Measurements from ENCODE around the gene MGLL. TPM values are rescaled to one million over a fixed set of nuclear protein-coding genes. Genes with fewer than 3 reads are reported as not detected.
A peak's percentile ranks its signal among the peaks of the same experiment; 100 is the strongest.
"Not testable (repeated sequence)": the region's sequence is repeated elsewhere in the genome, so short reads cannot be mapped to it uniquely, and the experiment has no call there.

Gene MGLL
- total RNA-seq, 2 experiments from 2014 or later, result 1.5 to 1.7 TPM

GRCh38 chr3:127690823-127691452 is 131.4 kb downstream of the MGLL start:
- H3K9me3 Mint-ChIP-seq, result no peaks in the 10 kb centered on the region
- no peaks in the 10 kb centered on the region for H3K4me1 Mint-ChIP-seq
- ChIA-PET POLR2A (interaction anchor here (1.2 kb wide), 1 partner anchor 18 kb away, joined by 4 read pairs; no protein-coding TSS in a partner anchor), CTCF (interaction anchor here (0.8 to 0.9 kb wide), 2 partner anchors 116 to 140 kb away, joined by 3 read pairs; no protein-coding TSS in a partner anchor)
- H3K36me3 Mint-ChIP-seq (ENCODE audit: low read depth), result no peaks in the 10 kb centered on the region
- DNase-seq, result no peak
- H3K27me3 Mint-ChIP-seq, result no peaks in the 10 kb centered on the region
- H3K4me3 Mint-ChIP-seq, result no peak overlapping the region
- H3K27ac Mint-ChIP-seq, result no peak overlapping the region

- Mint-ChIP-seq H3K27ac (no peak overlapping the region), H3K27me3 (no peaks in the 10 kb centered on the region), H3K4me1 (no peaks in the 10 kb centered on the region), H3K4me3 (no peak overlapping the region), H3K9me3 (no peaks in the 10 kb centered on the region), H3K36me3 (ENCODE audit: low read depth) (no peaks in the 10 kb centered on the region)
- ChIA-PET POLR2A (interaction anchor here (1.2 kb wide), 1 partner anchor 17 kb away, joined by 4 read pairs; no protein-coding TSS in a partner anchor), CTCF (no interaction called here)
- DNase-seq, result no peak
Measured at GRCh38 chr3:127690106-127690505, 132.2 kb downstream of the MGLL start.

DNA sequence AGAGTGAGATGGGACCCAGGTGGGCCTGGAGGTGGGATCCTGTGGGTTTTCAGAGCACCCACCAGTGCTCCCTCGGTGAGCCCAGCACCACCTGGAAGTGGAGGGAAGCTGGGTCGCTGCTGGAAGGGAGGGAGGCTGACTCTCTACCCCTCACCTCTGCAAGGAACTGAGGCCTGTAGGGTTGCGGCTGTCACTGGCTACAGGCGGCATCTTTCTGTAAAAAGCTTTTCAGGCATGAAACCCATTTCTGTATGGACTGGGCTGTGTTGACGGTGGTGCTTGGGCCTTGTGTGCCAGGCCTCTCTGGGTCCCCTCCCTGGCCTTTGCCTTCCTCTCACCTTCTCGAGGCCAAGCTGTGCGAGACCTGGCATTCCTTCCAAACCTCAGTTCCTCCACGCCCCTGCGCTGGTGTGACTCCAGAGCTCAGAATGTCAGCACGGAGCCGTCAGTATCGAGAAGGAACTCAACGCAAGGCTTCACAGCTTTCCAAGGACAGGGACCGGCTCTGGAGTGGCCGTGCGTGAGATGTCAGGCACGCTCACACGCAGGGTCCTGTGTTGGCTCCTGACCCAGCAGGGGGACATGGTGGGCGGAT is 133.0 kb downstream of the MGLL start:
- Mint-ChIP-seq H3K4me1 (no peaks in the 10 kb centered on the region), H3K27ac (no peak overlapping the region), H3K9me3 (no peaks in the 10 kb centered on the region), H3K36me3 (ENCODE audit: low read depth) (no peaks in the 10 kb centered on the region), H3K27me3 (no peaks in the 10 kb centered on the region), H3K4me3 (no peak overlapping the region)
- no peak for DNase-seq
- POLR2A ChIA-PET, result no interaction called here
- CTCF ChIA-PET, result interaction anchor here (1.1 to 1.4 kb wide), 2 partner anchors 115 to 144 kb away, joined by 3 to 5 read pairs; no protein-coding TSS in a partner anchor

DNA sequence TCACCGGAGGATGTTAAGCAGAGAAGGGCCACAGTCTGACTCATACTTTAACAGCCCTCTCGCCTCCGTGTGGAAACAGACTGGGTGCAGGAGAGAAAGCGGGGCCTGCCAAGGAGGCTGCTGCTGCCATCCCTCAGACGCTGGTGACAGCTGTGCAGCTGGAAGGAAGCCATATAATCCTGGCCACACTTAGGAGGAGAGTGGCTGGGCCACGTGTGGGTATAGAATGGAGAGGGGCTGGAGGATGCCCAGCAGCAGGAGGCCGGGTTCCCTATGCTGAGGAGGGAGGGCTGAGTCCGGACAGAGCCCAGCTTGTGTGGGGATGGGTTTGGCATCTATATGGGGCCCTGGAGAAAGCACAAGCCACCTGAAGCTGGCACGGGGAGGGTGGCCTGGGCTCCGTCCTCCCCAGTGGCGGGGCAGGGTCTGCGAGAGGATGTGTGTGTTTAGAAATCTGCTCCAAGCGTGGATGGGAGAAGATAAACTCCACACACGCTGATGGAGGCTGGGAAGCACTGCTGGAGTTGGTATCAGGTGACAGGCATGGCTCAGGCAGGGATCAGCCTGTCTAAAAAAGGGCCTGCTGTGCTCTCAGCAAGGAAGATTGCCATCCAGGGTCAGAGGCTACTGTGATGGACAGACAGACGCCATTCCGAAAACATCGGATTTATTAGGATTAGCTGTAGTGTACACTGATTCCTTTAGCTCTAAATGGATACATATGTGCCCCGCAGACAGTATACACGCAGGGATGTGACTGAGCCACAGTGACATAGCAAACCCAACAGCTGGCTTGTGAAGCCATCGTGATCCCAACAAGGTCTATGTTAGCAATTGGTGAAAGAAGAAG is 133.7 kb downstream of the MGLL start:
- Mint-ChIP-seq H3K9me3 (no peaks in the 10 kb centered on the region), H3K36me3 (ENCODE audit: low read depth) (no peaks in the 10 kb centered on the region), H3K4me1 (no peaks in the 10 kb centered on the region), H3K27me3 (peaks cover 1% of the 10 kb centered on the region), H3K4me3 (no peak overlapping the region), H3K27ac (no peak overlapping the region)
- DNase-seq, result no peak
- ChIA-PET POLR2A (no interaction called here), CTCF (interaction anchor here (1.1 to 1.4 kb wide), 2 partner anchors 114 to 144 kb away, joined by 3 to 5 read pairs; no protein-coding TSS in a partner anchor)

- CTCF ChIA-PET, result interaction anchor here (1.4 kb wide), 1 partner anchor 143 kb away, joined by 3 read pairs; no protein-coding TSS in a partner anchor
- Mint-ChIP-seq H3K27ac (no peak overlapping the region), H3K9me3 (no peaks in the 10 kb centered on the region)
Measured at GRCh38 chr3:127688022-127688415, 134.3 kb downstream of the MGLL start.

GRCh38 chr3:127687228-127687737 is 135.0 kb downstream of the MGLL start:
- no peaks in the 10 kb centered on the region for H3K9me3 Mint-ChIP-seq
- no peaks in the 10 kb centered on the region for H3K36me3 Mint-ChIP-seq (ENCODE audit: low read depth)
- no peak overlapping the region for H3K4me3 Mint-ChIP-seq
- CTCF ChIA-PET, result no interaction called here
- DNase-seq, result no peak
- POLR2A ChIA-PET, result no interaction called here
- no peak overlapping the region for H3K27ac Mint-ChIP-seq
- H3K4me1 Mint-ChIP-seq, result no peaks in the 10 kb centered on the region
- H3K27me3 Mint-ChIP-seq, result peaks cover 1% of the 10 kb centered on the region

More at GRCh38 chr3:127688022-127688415, 134.3 kb downstream of the MGLL start:
- POLR2A ChIA-PET, result no interaction called here
- no peak for DNase-seq
- peaks cover 1% of the 10 kb centered on the region for H3K27me3 Mint-ChIP-seq
- H3K4me1 Mint-ChIP-seq, result no peaks in the 10 kb centered on the region
- H3K4me3 Mint-ChIP-seq, result no peak overlapping the region
- no peaks in the 10 kb centered on the region for H3K36me3 Mint-ChIP-seq (ENCODE audit: low read depth)

DNA sequence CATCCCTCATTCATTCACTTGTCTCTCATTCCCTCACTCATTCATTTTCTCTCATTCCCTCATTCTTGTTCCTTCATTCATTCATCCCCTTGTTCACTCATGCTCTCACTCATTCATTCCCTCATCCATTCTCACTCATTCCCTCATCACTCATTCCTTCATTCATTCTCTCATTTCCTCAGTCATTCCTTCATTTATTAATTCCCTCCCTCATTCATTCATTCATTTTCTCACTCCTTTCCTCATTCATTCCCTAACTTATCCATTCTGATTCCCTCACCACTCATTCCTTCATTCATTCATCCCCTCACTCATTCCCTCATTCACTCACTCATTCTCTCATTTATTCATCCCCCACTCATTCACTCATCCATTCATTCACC is 135.8 kb downstream of the MGLL start:
- POLR2A ChIA-PET, result no interaction called here
- DNase-seq, result no peak
- H3K27me3 Mint-ChIP-seq, result peaks cover 1% of the 10 kb centered on the region

DNA sequence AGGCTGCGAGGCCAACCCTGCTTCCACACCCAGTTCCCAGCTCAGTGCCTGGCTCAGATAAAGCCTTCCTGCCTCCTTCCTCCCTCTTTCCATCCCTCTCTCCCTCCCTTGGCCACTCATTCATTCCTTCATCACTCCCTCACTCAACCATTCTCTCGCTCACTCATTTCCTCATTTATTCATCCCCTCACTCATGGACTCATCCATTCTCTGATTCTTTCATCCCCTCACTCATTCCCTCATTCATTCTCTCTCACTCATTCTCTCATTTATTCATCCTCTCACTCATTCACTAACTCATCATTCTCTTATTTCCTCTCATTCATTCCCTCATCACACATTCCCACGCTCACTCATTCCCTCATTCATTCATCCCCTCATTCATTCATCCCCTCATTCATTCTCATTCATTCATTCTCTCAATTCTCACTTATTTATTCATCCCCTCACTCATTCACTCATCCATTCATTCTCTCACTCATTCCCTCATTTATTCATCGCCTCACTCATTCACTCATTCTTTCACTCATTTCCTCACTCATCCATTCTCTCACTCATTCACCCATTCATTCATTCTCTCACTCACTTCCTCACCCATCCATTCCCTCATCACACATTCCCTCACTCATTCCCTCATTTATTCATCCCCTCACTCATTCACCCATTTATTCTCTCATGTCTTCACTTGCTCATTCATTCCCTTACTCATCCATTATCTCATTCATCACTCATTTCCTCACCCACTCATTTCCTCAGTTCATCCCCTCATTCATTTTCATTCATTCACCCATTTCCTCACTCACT is 136.4 kb downstream of the MGLL start:
- no peak for DNase-seq
- Mint-ChIP-seq H3K27me3 (peaks cover 1% of the 10 kb centered on the region), H3K4me3 (no peak overlapping the region), H3K36me3 (ENCODE audit: low read depth) (no peaks in the 10 kb centered on the region), H3K4me1 (no peaks in the 10 kb centered on the region), H3K9me3 (no peaks in the 10 kb centered on the region), H3K27ac (no peak overlapping the region)
- POLR2A ChIA-PET, result no interaction called here
- CTCF ChIA-PET, result no interaction called here

More for the DNA sequence above, 135.8 kb downstream of the MGLL start:
- Mint-ChIP-seq H3K27ac (no peak overlapping the region), H3K9me3 (no peaks in the 10 kb centered on the region), H3K4me3 (no peak overlapping the region), H3K4me1 (no peaks in the 10 kb centered on the region), H3K36me3 (ENCODE audit: low read depth) (no peaks in the 10 kb centered on the region)
- CTCF ChIA-PET, result no interaction called here

DNA sequence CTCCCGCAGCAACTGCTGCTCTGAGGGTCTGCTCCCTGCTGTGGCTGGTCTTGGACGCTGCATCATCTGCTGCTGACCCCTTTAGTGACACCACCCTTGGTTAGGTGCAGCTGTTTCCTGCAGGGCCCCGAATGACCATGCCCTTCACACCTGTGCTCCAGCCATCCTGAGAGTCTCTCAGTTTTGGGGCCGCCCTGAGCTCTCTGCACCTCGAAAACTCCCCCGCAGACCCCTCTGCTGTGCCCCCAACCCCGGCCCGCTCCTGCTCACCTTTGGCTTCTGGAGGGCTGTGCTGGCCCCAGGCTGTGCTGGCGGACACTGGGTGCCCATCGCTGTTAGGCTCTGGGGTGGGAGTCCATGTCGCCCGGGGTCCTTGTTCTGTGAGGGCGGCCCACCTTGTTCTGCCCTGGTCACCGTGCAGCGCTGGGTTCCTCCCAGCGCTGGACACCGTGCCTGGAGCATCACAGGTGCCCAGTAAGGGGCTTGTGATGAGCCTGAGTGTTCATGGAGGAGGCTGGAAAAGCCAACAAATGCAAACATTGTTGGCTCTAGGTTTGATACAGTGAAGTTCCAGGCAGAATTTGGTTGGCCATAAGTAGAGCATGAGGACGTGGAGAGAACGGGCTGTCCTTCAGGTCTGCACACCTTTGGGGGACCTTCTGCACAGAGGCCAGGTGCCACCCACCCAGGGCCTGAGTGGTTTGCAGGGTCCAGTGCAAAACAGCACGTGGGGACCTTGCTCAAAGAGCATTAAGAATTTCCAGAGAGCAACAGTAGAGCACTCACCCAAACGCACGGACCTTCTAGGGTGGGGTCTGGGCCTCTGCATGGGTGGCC is 137.2 kb downstream of the MGLL start:
- no peaks in the 10 kb centered on the region for H3K9me3 Mint-ChIP-seq
- peaks cover 1% of the 10 kb centered on the region for H3K27me3 Mint-ChIP-seq
- no peaks in the 10 kb centered on the region for H3K4me1 Mint-ChIP-seq
- ChIA-PET POLR2A (no interaction called here), CTCF (no interaction called here)
- H3K27ac Mint-ChIP-seq, result no peak overlapping the region
- DNase-seq, result no peak
- no peaks in the 10 kb centered on the region for H3K36me3 Mint-ChIP-seq (ENCODE audit: low read depth)
- H3K4me3 Mint-ChIP-seq, result no peak overlapping the region

DNA sequence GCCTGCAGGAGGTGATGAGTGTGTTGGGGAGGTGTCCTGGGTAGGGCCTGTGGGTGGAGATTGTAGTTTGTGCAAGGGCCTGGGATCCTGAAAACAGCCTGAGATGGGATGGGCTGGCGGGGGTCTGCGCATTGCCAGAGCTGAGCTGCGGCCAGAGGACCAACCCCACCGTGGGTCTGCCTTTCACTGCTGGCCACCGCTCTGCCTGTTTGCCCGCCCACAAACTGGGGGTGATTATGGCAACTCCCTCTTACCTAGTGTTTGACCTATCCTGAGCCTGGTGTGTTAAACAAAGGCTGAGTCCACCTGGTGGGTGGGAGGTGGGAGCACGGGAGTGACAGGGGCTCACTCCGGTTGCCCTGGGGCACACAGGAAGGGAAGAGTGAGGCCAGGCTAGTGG is 139.8 kb downstream of the MGLL start:
- DNase-seq, result peak; percentile 9
- Mint-ChIP-seq H3K9me3 (no peaks in the 10 kb centered on the region), H3K27ac (no peak overlapping the region), H3K4me1 (no peaks in the 10 kb centered on the region), H3K4me3 (no peak overlapping the region), H3K27me3 (peaks cover 1% of the 10 kb centered on the region), H3K36me3 (ENCODE audit: low read depth) (no peaks in the 10 kb centered on the region)
- ChIA-PET POLR2A (no interaction called here), CTCF (interaction anchor here (1.3 to 1.7 kb wide), 2 partner anchors 12 to 108 kb away, joined by 4 to 5 read pairs; no protein-coding TSS in a partner anchor)

DNA sequence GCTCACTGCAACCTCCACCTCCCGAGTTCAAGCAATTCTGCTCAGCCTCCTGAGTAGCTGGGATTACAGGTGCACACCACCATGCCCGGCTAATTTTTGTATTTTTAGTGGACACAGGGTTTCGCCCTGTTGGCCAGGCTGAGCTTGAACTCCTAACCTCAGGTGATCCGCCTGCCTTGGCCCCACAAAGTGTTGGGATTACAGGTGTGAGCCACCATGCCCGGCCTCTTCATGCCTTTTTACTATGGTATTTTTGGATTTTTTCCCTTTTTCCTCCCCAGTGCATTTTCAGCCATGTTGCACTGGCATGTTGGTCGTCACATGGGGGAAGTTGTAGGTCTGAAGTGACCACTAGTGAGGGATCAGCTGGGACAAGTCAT is 140.2 kb downstream of the MGLL start:
- peak; percentile 10 for DNase-seq
- H3K27ac Mint-ChIP-seq; POLR2A ChIA-PET; H3K4me1 Mint-ChIP-seq; H3K9me3 Mint-ChIP-seq; H3K36me3 Mint-ChIP-seq (ENCODE audit: low read depth); H3K4me3 Mint-ChIP-seq; H3K27me3 Mint-ChIP-seq: not testable (repeated sequence)
- CTCF ChIA-PET, result interaction anchor here (1.7 kb wide), 1 partner anchor 12 kb away, joined by 5 read pairs; no protein-coding TSS in a partner anchor

- ChIA-PET POLR2A (interaction anchor here (1.0 kb wide), 1 partner anchor 22 kb away, joined by 3 read pairs; no protein-coding TSS in a partner anchor), CTCF (no interaction called here)
- Mint-ChIP-seq H3K4me3 (no peak overlapping the region), H3K4me1 (peaks cover 3% of the 10 kb centered on the region), H3K36me3 (ENCODE audit: low read depth) (no peaks in the 10 kb centered on the region), H3K9me3 (no peaks in the 10 kb centered on the region), H3K27me3 (peaks cover 1% of the 10 kb centered on the region), H3K27ac (no peak overlapping the region)
- DNase-seq, result peak; percentile 14
Measured at GRCh38 chr3:127680798-127681221, 141.5 kb downstream of the MGLL start.

All from activated CD4-positive, alpha-beta memory T cell treated with anti-CD3 and anti-CD28 coated beads, Interleukin-2, amount 10 ng/mL, durations not matched to agents 7 days and 5 days (primary cell).